ENCODE measurements around the gene ORM1. TPM values are rescaled to one million over a fixed set of nuclear protein-coding genes. Genes with fewer than 3 reads are reported as not detected.

The ORM1 gene
- total RNA-seq, 2 experiments from 2014 or later = not detected

DNA sequence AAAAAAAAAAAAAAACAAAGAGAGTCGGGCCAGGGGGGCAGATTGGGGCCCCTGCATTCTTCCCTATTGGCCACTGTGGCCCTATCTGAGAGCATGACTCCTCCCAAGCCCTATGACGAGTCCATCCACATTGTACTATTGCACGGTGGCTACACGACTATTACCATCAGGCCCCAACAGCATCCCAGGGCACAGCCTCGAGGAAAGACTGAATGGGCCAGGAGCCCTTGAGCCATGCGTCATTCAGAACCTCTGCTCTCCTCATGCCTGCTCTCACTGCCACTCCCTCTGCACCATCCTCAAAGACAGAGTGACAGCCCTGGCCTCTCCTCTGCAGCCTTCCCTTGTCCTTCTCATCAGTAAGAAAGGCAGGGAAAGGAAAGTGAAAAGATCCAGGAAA is 20.2 kb upstream of the ORM1 start:
- POLR2A ChIA-PET = no interaction called here
- DNase-seq = no peak
- H3K4me3 Mint-ChIP-seq = no peak overlapping the region
- H3K9me3 Mint-ChIP-seq = no peaks in the 10 kb centered on the region
- intact Hi-C loops (cut with micrococcal nuclease) = no loop called here
- H3K36me3 Mint-ChIP-seq = no peaks in the 10 kb centered on the region
- H3K4me1 Mint-ChIP-seq (ENCODE audit: low read depth) = peaks cover 4% of the 10 kb centered on the region
- no peak overlapping the region for H3K27ac Mint-ChIP-seq
- CTCF ChIA-PET = no interaction called here
- H3K27me3 Mint-ChIP-seq = no peaks in the 10 kb centered on the region

DNA sequence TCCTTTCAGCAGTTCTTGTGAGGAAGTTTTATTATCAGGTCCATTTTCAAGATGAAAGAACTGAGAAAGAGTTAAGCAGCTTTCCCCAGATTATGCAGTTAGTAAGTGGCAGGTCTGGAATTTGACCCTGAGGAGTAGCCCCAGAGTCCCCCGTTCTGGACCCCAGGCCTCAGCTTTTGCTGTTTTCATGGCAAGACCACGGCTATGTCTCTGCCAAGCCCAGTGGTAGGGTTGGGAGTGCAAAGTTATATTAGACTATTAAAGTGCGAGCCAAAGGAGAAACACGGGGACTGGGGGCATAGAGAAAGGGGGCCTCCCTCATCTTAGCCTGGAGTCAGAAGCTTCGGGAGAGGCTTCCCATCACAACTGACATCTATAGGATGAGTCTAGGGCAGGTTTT is 19.3 kb upstream of the ORM1 start:
- H3K36me3 Mint-ChIP-seq = no peaks in the 10 kb centered on the region
- H3K9me3 Mint-ChIP-seq = no peaks in the 10 kb centered on the region
- intact Hi-C loops (cut with micrococcal nuclease) = no loop called here
- H3K27ac Mint-ChIP-seq = no peak overlapping the region
- H3K4me1 Mint-ChIP-seq (ENCODE audit: low read depth) = peaks cover 4% of the 10 kb centered on the region
- H3K27me3 Mint-ChIP-seq = no peaks in the 10 kb centered on the region
- POLR2A ChIA-PET = no interaction called here
- DNase-seq = peak; percentile 2
- CTCF ChIA-PET = interaction anchor here (1.1 to 1.4 kb wide), 2 partner anchors 13 to 47 kb away, joined by 3 to 4 read pairs; no protein-coding TSS in a partner anchor
- H3K4me3 Mint-ChIP-seq = no peak overlapping the region

- POLR2A ChIA-PET = no interaction called here
- Mint-ChIP-seq H3K9me3 (no peaks in the 10 kb centered on the region), H3K4me1 (ENCODE audit: low read depth) (peaks cover 4% of the 10 kb centered on the region), H3K27me3 (no peaks in the 10 kb centered on the region), H3K4me3 (no peak overlapping the region), H3K27ac (no peak overlapping the region), H3K36me3 (no peaks in the 10 kb centered on the region)
- DNase-seq = peak; percentile 1
- CTCF ChIA-PET = interaction anchor here (1.1 to 1.4 kb wide), 2 partner anchors 13 to 47 kb away, joined by 3 to 4 read pairs; no protein-coding TSS in a partner anchor
- intact Hi-C loops (cut with micrococcal nuclease) = no loop called here
These were observed 18.9 kb upstream of the ORM1 start for GRCh38 chr9:114303977-114304376.

DNA sequence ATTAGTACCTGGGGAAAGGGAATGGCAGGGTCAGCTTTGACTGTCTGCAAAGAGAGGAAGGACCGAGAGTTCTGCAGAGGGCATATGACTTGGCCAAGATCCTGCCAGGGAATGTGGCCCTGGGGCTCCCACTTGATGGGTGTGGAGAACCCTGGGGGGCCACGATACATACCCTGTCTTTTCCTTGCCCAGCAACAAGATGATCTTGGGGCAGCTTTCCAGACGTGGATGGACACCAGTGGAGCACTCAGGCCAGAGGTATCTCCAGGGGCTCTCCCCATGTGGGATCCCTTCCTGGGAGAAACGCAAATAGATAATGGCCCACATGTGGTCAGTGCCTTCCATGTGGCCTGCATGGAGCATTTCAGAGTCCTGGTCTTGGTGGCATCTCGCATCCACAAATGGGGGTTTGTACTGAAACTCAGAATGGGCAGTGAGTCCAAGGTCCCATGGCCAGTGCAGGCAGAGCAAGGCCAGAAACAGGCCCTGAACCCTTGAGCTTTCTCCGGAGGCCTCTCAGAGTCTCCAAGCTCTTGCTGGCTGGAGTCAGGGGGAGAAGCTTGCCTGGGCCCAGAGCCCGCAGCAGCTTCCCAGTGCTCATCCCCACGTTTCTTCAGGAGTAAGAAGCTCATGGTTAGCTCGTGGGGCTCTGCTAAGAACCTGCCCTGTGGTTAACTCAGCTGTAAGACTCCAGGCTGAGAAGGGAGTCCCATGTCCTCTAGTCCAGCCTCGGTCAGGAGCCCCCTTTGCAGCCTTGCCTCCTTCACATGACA is 18.3 kb upstream of the ORM1 start:
- POLR2A ChIA-PET = no interaction called here
- peak; percentile 4 for DNase-seq
- CTCF ChIA-PET = interaction anchor here (0.7 to 1.4 kb wide), 4 partner anchors 14 to 115 kb away, joined by 3 to 4 read pairs (median 4); no protein-coding TSS in a partner anchor
- H3K27me3 Mint-ChIP-seq = no peaks in the 10 kb centered on the region
- H3K4me1 Mint-ChIP-seq (ENCODE audit: low read depth) = peaks cover 4% of the 10 kb centered on the region
- no peak overlapping the region for H3K27ac Mint-ChIP-seq
- H3K36me3 Mint-ChIP-seq = no peaks in the 10 kb centered on the region
- H3K9me3 Mint-ChIP-seq = no peaks in the 10 kb centered on the region
- H3K4me3 Mint-ChIP-seq = no peak overlapping the region
- intact Hi-C loops (cut with micrococcal nuclease) = loop anchor here (1.0 kb wide), 2 partner anchors 149 to 222 kb away; partner anchors contain the start of gene COL27A1

GRCh38 chr9:114307899-114308267 is 15.0 kb upstream of the ORM1 start:
- POLR2A ChIA-PET = no interaction called here

GRCh38 chr9:114308361-114308950 is 14.4 kb upstream of the ORM1 start:
- no peaks in the 10 kb centered on the region for H3K27me3 Mint-ChIP-seq
- intact Hi-C loops (cut with micrococcal nuclease) = no loop called here
- ChIA-PET POLR2A (no interaction called here), CTCF (no interaction called here)
- no peaks in the 10 kb centered on the region for H3K36me3 Mint-ChIP-seq
- peak; percentile 1 for DNase-seq
- H3K9me3 Mint-ChIP-seq = no peaks in the 10 kb centered on the region
- H3K4me3 Mint-ChIP-seq = no peak overlapping the region
- H3K27ac Mint-ChIP-seq = no peak overlapping the region
- H3K4me1 Mint-ChIP-seq (ENCODE audit: low read depth) = peaks cover 4% of the 10 kb centered on the region

More at GRCh38 chr9:114307899-114308267, 15.0 kb upstream of the ORM1 start:
- H3K27me3 Mint-ChIP-seq = no peaks in the 10 kb centered on the region
- peak; percentile 7 for DNase-seq
- H3K4me3 Mint-ChIP-seq = no peak overlapping the region
- H3K4me1 Mint-ChIP-seq (ENCODE audit: low read depth) = peaks cover 4% of the 10 kb centered on the region
- no peak overlapping the region for H3K27ac Mint-ChIP-seq
- intact Hi-C loops (cut with micrococcal nuclease) = no loop called here
- no peaks in the 10 kb centered on the region for H3K9me3 Mint-ChIP-seq
- H3K36me3 Mint-ChIP-seq = no peaks in the 10 kb centered on the region
- CTCF ChIA-PET = no interaction called here

GRCh38 chr9:114309096-114309495 is 13.8 kb upstream of the ORM1 start:
- no peak overlapping the region for H3K27ac Mint-ChIP-seq
- intact Hi-C loops (cut with micrococcal nuclease) = no loop called here
- no peak overlapping the region for H3K4me3 Mint-ChIP-seq
- H3K27me3 Mint-ChIP-seq = no peaks in the 10 kb centered on the region
- DNase-seq = peak; percentile 3
- CTCF ChIA-PET = no interaction called here
- H3K36me3 Mint-ChIP-seq = no peaks in the 10 kb centered on the region
- no peaks in the 10 kb centered on the region for H3K9me3 Mint-ChIP-seq
- H3K4me1 Mint-ChIP-seq (ENCODE audit: low read depth) = peaks cover 4% of the 10 kb centered on the region
- POLR2A ChIA-PET = no interaction called here

DNA sequence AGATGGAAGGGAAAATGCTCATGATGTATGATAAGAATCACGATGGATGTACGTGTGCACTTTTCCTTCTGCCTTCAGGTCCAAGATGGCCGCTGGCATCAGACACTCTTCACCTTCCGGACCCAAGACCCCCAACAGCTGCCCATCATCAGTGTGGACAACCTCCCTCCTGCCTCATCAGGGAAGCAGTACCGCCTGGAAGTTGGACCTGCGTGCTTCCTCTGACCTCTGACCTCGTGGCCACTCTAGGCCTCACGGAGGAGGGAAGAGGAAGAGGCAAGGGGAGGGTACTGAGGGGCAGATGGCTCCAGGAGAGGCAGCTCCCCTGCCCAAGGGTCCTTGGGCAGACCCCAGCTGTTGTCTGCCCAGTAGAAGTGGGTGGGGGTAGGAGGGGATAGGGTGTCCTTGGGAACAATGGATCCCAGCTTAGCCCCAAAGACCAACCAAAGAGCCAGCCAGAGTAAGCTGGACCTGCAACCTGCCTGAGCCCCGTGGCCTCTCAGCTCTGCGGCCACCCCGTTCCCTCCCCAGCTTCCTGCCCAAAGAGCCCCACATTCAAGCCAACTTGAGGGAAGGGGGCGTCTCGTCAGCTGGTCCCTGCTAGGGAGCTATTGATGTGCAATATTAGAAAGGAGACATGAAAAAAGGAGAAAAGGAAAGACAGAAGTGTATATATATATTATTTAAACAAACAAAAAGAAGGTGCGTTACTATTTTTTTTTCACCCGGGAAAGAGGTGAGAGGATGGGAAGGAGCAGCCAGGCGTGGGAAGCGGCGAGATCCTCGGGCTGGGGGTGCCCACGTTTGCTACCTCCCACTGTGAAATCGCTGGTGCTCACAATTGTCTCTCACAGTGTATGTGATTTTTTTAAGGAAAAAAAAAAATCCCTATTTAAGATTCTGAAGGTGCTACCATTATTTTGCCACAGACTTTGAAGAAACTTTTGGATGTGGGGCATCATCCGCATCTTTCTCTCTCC is 12.1 kb upstream of the ORM1 start:
- H3K36me3 Mint-ChIP-seq = no peaks in the 10 kb centered on the region
- H3K27ac Mint-ChIP-seq = no peak overlapping the region
- peak; percentile 6 for DNase-seq
- intact Hi-C loops (cut with micrococcal nuclease) = no loop called here
- no peaks in the 10 kb centered on the region for H3K27me3 Mint-ChIP-seq
- H3K4me1 Mint-ChIP-seq (ENCODE audit: low read depth) = peaks cover under 1% of the 10 kb centered on the region
- no peaks in the 10 kb centered on the region for H3K9me3 Mint-ChIP-seq
- ChIA-PET CTCF (interaction anchor here (1.2 to 2.2 kb wide), 2 partner anchors 20 to 228 kb away, joined by 3 to 6 read pairs; no protein-coding TSS in a partner anchor), POLR2A (no interaction called here)
- no peak overlapping the region for H3K4me3 Mint-ChIP-seq

DNA sequence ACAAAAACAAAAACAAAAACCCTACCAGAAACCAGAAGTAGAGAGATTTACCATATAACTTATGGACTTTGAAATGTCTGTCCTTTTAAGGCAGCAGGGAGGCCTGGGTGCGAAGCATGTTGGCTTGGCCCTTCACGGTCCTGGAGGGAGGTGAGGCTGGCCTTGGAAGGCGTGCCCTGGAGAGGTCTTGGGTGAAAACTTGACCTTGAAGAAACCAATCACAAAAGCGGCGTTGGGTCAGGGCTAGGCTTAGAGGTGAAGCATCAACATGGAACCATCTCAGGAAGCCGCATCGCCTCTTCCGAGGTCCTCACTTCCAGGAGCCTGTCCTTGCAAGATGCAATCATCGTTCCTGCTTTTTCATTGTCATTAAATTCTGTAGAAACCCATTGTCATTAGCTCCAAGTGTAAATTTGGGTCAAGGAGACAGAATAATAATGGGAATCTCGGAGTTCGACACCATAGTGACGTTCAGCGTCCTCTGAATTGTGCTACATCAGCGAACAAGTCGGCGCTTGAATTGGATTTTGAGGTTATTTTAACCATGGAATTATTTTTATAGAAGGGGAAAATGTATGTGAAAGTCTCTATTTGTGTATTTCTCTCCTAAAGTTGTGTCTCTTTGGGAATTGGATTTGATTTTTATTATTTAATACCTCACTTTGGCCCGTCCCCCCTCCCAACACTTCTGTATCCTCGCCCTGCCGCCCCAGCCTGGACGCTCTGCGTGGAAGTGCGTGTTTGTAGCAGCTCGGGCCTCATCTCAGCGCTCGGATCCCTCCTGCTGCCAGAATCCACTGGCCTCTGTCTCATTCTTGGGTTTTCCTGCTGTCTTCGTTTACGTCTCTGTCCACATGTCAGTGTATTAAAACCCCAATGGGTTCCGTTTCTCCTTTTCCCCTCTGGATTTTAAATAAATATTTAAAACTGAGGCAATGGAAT is 11.1 kb upstream of the ORM1 start:
- H3K27me3 Mint-ChIP-seq = no peaks in the 10 kb centered on the region
- H3K36me3 Mint-ChIP-seq = no peaks in the 10 kb centered on the region
- POLR2A ChIA-PET = no interaction called here
- no peak overlapping the region for H3K27ac Mint-ChIP-seq
- no peak overlapping the region for H3K4me3 Mint-ChIP-seq
- H3K9me3 Mint-ChIP-seq = no peaks in the 10 kb centered on the region
- no peaks in the 10 kb centered on the region for H3K4me1 Mint-ChIP-seq (ENCODE audit: low read depth)
- peak; percentile 5 for DNase-seq
- intact Hi-C loops (cut with micrococcal nuclease) = no loop called here
- CTCF ChIA-PET = interaction anchor here (1.2 to 2.2 kb wide), 2 partner anchors 21 to 229 kb away, joined by 3 to 6 read pairs; no protein-coding TSS in a partner anchor

DNA sequence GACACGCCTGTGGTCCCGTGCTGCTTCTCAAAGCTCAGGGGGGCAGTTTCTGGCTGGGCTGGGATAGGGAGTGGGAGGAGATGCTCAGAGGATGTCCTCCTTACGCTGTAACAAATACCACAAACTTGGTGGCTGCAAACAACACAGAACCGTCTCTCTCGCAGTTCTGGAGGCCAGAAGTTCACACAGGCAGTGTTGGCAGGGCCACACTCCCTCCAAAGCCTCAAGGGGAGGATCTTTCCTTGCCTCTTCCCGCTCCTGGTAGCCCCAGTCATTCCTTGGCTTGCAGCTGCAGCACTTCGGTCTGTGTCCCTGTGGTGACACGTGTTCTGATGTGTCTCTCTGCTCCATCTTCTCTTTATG is 10.4 kb upstream of the ORM1 start:
- Mint-ChIP-seq H3K27me3 (no peaks in the 10 kb centered on the region), H3K36me3 (no peaks in the 10 kb centered on the region), H3K4me3 (no peak overlapping the region), H3K4me1 (ENCODE audit: low read depth) (no peaks in the 10 kb centered on the region), H3K27ac (no peak overlapping the region), H3K9me3 (no peaks in the 10 kb centered on the region)
- ChIA-PET POLR2A (interaction anchor here (0.5 kb wide), 1 partner anchor 147 kb away, joined by 5 read pairs; no protein-coding TSS in a partner anchor), CTCF (no interaction called here)
- intact Hi-C loops (cut with micrococcal nuclease) = no loop called here
- DNase-seq = peak; percentile 1

DNA sequence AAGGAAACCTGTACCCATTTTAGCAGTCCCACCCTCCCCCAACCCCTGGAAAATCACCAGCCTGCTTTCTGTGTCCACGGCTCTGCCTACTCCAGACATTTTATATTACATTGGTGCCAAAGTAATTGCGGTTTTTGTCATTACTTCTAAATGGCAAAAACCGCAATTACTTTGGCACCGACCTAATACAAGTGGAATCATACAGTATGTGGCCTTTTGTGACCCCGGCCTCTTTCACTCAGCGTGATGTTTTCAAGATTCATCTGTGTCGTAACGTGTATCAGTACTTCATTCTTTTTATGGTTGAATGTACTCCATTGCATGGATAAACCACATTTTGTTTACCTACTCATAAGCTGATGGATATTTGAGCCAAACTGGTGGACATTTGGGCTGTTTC is 9.7 kb upstream of the ORM1 start:
- ChIA-PET CTCF (no interaction called here), POLR2A (interaction anchor here (0.5 kb wide), 1 partner anchor 146 kb away, joined by 5 read pairs; no protein-coding TSS in a partner anchor)
- H3K9me3 Mint-ChIP-seq = no peaks in the 10 kb centered on the region
- H3K27ac Mint-ChIP-seq = no peak overlapping the region
- no peaks in the 10 kb centered on the region for H3K36me3 Mint-ChIP-seq
- no peaks in the 10 kb centered on the region for H3K27me3 Mint-ChIP-seq
- peak; percentile 3 for DNase-seq
- H3K4me3 Mint-ChIP-seq = no peak overlapping the region
- H3K4me1 Mint-ChIP-seq (ENCODE audit: low read depth) = no peaks in the 10 kb centered on the region
- intact Hi-C loops (cut with micrococcal nuclease) = no loop called here

Measured in activated CD4-positive, alpha-beta memory T cell treated with anti-CD3 and anti-CD28 coated beads for 36 hours (primary cell).